BLaER1 (cell line): Measurements from ENCODE around the gene COBL.
A peak's percentile ranks its signal among the peaks of the same experiment; 100 is the strongest.

Experiments used
- H3K27ac ChIP-seq: shearing (Covaris generic); formaldehyde crosslinking; 2 replicates; pipeline ENCODE4 v1.8.1; 2022
- H3K27me3 ChIP-seq: shearing (Covaris generic); formaldehyde crosslinking; 2 replicates; pipeline ENCODE4 v1.8.1; 2022
- H3K36me3 ChIP-seq: shearing (Covaris generic); formaldehyde crosslinking; 2 replicates; pipeline ENCODE4 v1.8.1; 2022
- H3K4me1 ChIP-seq: shearing (Covaris generic); formaldehyde crosslinking; 2 replicates; pipeline ENCODE4 v1.8.1; 2022
- H3K4me2 ChIP-seq: shearing (Covaris generic); formaldehyde crosslinking; 2 replicates; pipeline ENCODE4 v1.8.1; 2022
- H3K4me3 ChIP-seq: shearing (Covaris generic); formaldehyde crosslinking; 2 replicates; pipeline ENCODE4 v1.8.1; 2022
- H3K9ac ChIP-seq: shearing (Covaris generic); formaldehyde crosslinking; 2 replicates; pipeline ENCODE4 v1.8.1; 2022
- H3K9me3 ChIP-seq: shearing (Covaris generic); formaldehyde crosslinking; 2 replicates; pipeline ENCODE4 v1.8.1; 2022
- H4K20me1 ChIP-seq: shearing (Covaris generic); formaldehyde crosslinking; 2 replicates; pipeline ENCODE4 v1.8.1; 2022
- Cebpa-rat ChIP-seq: shearing (Covaris generic); IDR thresholded peaks from 2 replicates; pipeline ENCODE4 v1.8.1; 2022

The COBL gene

DNA sequence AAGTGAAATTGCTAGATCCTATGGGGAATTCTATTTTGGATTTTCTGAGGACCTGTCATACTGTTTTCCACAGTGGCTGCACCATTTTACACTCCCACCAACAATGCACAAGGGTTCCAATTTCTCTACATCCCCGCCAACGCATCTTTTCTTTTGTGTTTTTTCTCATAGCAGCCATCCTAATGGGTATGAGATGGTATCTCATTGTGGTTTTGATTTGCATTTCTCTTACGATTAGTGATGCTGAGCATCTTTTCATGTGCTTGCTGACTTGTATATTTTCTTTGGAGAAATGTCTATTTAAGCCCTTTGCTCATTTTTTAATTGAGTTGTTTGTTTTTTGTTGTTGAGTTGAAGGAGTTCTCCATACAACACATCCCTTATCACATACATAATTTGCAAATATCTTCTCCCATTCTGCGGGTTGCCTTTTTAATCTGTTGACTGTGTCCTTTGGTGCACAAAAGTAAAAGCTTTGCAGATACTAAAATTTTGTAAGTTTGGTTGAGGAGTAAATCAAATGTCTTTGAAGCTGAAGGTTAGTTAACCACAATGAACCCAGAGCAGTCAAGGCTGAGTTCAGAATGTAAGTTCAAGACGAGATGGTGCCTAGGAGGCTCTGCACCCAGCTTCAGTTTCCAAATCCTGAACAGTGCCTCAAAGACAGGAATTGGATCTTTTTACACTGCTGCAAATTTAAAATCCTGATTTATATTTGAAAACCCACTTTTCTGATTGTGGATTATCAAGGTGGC lies 195.4 kb downstream of the COBL start:
- H3K27ac ChIP-seq, result no peak overlapping the region
- H3K4me3 ChIP-seq, result 0 out of 2 replicates have a peak overlapping the region, but pooled peaks have one; percentile 30
- no peak for TF ChIP-seq Cebpa-rat
- H3K9ac ChIP-seq, result no peak overlapping the region
- H3K4me1 ChIP-seq, result peaks cover 29% of the 10 kb centered on the region
- H3K9me3 ChIP-seq, result peaks cover 18% of the 10 kb centered on the region
- H3K4me2 ChIP-seq, result peak overlapping the region; percentile 77
- no peaks in the 10 kb centered on the region for H3K36me3 ChIP-seq
- H4K20me1 ChIP-seq, result no peaks in the 10 kb centered on the region
- H3K27me3 ChIP-seq, result no peaks in the 10 kb centered on the region

DNA sequence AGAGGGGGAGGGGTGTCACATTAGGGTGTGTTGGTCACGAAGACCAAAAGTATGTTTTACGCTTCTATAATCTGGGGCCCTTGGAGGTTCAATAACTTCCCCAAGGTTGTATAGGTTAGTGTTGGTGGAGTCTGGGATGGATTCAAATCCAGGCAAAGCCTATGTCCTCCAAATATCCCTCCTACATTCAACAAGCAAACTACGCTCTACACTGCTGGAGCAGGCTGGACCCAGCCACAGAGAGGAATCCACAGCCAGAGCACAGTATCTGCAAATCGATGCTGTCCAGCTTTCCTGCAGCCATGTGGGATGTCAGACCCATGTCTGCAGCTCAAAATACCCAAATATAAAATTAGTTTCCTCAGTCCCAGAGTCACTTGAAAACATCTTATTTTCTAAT lies 198.0 kb downstream of the COBL start:
- H4K20me1 ChIP-seq, result no peaks in the 10 kb centered on the region
- H3K4me1 ChIP-seq, result peaks cover 28% of the 10 kb centered on the region
- peaks cover 25% of the 10 kb centered on the region for H3K9me3 ChIP-seq
- no peaks in the 10 kb centered on the region for H3K27me3 ChIP-seq
- no peak for TF ChIP-seq Cebpa-rat
- H3K36me3 ChIP-seq, result no peaks in the 10 kb centered on the region
- no peak overlapping the region for H3K4me3 ChIP-seq
- no peak overlapping the region for H3K4me2 ChIP-seq
- no peak overlapping the region for H3K9ac ChIP-seq
- no peak overlapping the region for H3K27ac ChIP-seq

DNA sequence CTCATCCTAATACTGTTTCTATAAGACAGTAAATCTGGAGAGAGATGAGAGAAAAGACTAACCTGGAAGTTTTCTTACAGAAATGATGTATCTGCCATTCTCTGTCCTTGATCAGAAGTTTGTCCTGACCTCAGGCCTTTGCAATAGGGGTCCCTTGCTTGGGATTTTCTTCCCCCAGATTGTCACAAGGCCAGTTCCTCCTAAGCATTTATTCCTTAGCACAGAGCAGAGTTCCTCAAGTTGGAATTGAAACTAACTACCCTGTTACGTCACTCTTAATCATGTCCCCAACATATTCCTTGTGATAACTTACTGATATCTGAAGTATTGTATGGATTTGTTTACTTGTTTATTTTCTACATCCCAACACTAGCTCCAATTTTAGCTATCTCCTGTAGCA lies 202.1 kb downstream of the COBL start:
- Histone ChIP-seq H3K9ac (no peak overlapping the region), H3K4me3 (no peak overlapping the region), H3K9me3 (peaks cover 25% of the 10 kb centered on the region), H3K27me3 (no peaks in the 10 kb centered on the region), H3K36me3 (no peaks in the 10 kb centered on the region), H4K20me1 (no peaks in the 10 kb centered on the region), H3K27ac (no peak overlapping the region), H3K4me2 (no peak overlapping the region), H3K4me1 (no peaks in the 10 kb centered on the region)
- TF ChIP-seq Cebpa-rat, result no peak

DNA sequence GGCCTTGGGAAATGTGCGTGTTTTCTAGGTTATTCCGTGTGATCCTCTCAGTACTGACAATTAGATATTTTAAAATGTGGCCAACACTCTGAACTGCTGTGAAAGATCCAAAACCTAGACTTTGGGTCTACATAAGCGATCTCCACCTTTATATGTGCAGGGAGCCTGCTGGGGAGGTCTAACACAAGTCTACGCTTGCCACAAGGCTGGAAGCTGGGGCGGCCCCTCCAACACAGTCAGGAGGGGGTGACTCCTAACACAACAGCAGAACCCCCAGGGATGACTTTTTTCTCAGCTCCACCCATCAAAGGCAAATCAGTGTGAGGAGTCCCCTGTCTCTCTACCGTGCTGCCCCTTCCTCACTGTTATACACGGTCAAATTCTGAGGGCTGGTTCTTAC lies 202.6 kb downstream of the COBL start:
- H3K9me3 ChIP-seq, result peaks cover 25% of the 10 kb centered on the region
- H3K9ac ChIP-seq, result no peak overlapping the region
- H3K27ac ChIP-seq, result no peak overlapping the region
- no peaks in the 10 kb centered on the region for H3K27me3 ChIP-seq
- no peak overlapping the region for H3K4me2 ChIP-seq
- H3K36me3 ChIP-seq, result no peaks in the 10 kb centered on the region
- no peaks in the 10 kb centered on the region for H4K20me1 ChIP-seq
- no peak overlapping the region for H3K4me3 ChIP-seq
- no peaks in the 10 kb centered on the region for H3K4me1 ChIP-seq
- TF ChIP-seq Cebpa-rat, result no peak

DNA sequence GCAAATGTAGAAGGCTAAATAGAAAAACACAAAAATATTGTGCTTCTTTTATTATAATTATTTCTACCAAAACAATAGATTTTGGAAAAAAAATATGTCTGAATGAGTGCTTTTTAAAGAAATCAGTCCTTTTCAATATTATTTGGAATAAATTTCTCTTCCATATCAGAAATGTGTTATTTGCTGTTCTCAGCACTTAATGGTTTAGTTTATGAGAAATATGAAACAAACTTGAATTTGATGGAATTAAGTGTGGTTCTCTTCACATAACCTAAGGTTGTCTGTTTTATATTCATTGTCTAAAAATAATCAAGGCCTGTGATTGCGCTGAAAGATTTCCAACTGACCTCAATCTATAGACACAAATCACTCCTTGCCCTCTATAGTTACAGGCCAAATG lies 203.0 kb downstream of the COBL start:
- no peak for TF ChIP-seq Cebpa-rat
- H3K9me3 ChIP-seq, result peaks cover 25% of the 10 kb centered on the region
- no peaks in the 10 kb centered on the region for H3K4me1 ChIP-seq

DNA sequence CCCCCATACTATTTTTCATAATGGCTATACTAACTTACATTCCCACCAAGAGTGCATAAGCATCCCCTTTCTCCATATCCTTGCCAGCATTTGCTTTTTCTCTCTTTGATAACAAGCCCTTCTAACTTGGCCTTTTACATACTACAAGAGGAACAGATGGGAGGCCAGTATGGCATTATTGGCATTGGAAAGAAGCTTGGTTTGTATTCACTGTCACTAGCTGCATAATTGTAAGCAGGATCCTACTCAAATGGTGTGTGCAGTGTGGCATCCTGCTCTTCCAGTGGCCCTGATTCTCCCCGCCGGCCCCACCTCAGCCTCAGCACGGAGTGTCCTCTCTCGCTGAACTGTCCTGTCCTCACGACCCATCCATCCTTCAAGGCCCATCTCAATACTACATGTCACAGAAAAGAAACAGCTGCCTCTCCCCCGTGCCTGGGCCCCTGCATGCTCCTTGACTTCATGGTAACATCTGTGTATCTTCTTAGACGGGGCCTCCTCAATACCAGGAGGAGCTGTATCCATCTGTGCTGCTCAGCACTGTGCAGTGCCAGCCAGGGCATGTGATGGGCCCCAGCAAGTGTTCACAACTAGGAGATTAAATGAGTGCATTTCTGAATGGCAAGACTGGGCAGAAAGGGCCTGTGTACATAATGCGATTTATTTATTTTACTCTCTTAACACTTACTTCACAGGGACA lies 205.2 kb downstream of the COBL start:
- H3K27me3 ChIP-seq, result no peaks in the 10 kb centered on the region
- no peak for TF ChIP-seq Cebpa-rat

More for the DNA sequence above, 203.0 kb downstream of the COBL start:
- Histone ChIP-seq H3K27ac (no peak overlapping the region), H3K36me3 (no peaks in the 10 kb centered on the region), H4K20me1 (no peaks in the 10 kb centered on the region), H3K9ac (no peak overlapping the region), H3K4me3 (no peak overlapping the region), H3K27me3 (no peaks in the 10 kb centered on the region), H3K4me2 (no peak overlapping the region)

DNA sequence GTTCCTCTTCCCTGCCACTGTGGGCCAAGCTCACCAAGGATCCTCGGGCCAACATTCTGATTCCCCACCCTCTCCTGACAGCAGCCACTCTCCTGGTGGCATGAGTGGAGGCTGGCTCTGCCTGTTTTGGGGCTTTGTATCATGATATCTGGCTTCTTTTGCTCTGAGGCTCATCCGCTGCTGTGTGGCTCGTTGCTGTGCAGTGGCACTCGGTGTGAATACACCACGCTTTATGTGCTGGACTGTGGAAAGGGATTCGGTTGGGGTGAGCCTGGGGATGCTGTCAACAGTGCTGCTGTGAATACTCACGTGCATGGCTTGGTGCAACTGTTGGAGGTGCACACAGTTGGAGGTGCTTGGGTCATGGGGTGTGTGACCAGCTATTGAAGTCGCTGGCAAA lies 208.5 kb downstream of the COBL start:
- H3K4me3 ChIP-seq, result no peak overlapping the region
- H3K27me3 ChIP-seq, result no peaks in the 10 kb centered on the region
- H3K36me3 ChIP-seq, result no peaks in the 10 kb centered on the region
- no peaks in the 10 kb centered on the region for H3K9me3 ChIP-seq
- H3K27ac ChIP-seq, result 0 out of 2 replicates have a peak overlapping the region, but pooled peaks have one; percentile 11
- H3K4me1 ChIP-seq, result peaks cover 11% of the 10 kb centered on the region
- no peak for TF ChIP-seq Cebpa-rat
- peak overlapping the region; percentile 6; the same call in 1 of the 2 replicates for H3K4me2 ChIP-seq
- no peak overlapping the region for H3K9ac ChIP-seq
- H4K20me1 ChIP-seq, result no peaks in the 10 kb centered on the region

More for the DNA sequence above, 205.2 kb downstream of the COBL start:
- no peaks in the 10 kb centered on the region for H4K20me1 ChIP-seq
- peaks cover 7% of the 10 kb centered on the region; the same call in 1 of the 2 replicates for H3K9me3 ChIP-seq
- H3K9ac ChIP-seq, result no peak overlapping the region
- H3K4me1 ChIP-seq, result peaks cover 11% of the 10 kb centered on the region
- H3K4me3 ChIP-seq, result no peak overlapping the region
- H3K27ac ChIP-seq, result no peak overlapping the region
- no peak overlapping the region for H3K4me2 ChIP-seq
- no peaks in the 10 kb centered on the region for H3K36me3 ChIP-seq

DNA sequence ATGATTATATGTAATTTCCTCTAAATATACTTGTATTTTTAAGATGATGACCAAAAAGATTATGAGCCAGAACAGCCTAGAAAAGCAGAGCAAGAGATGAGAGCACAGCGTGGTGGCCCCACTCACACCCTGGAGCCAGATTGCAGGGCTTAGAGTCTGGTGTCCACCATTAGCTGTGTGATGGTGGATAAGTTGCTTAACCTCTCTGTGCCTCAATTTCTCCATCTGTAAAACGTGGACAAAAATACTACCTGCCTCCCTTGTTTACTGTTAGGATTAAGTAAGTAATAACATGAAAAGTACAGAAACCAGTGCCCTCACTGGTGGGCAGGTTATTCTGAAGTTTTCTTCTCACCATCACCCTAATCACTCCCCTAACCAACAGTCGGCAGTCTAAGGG lies 212.3 kb downstream of the COBL start:
- no peak overlapping the region for H3K27ac ChIP-seq
- H3K27me3 ChIP-seq, result no peaks in the 10 kb centered on the region
- H3K4me3 ChIP-seq, result no peak overlapping the region
- H3K4me1 ChIP-seq, result peaks cover 11% of the 10 kb centered on the region
- no peak overlapping the region for H3K4me2 ChIP-seq
- no peak overlapping the region for H3K9ac ChIP-seq
- no peaks in the 10 kb centered on the region for H3K9me3 ChIP-seq
- no peaks in the 10 kb centered on the region for H3K36me3 ChIP-seq
- no peaks in the 10 kb centered on the region for H4K20me1 ChIP-seq
- TF ChIP-seq Cebpa-rat, result no peak

DNA sequence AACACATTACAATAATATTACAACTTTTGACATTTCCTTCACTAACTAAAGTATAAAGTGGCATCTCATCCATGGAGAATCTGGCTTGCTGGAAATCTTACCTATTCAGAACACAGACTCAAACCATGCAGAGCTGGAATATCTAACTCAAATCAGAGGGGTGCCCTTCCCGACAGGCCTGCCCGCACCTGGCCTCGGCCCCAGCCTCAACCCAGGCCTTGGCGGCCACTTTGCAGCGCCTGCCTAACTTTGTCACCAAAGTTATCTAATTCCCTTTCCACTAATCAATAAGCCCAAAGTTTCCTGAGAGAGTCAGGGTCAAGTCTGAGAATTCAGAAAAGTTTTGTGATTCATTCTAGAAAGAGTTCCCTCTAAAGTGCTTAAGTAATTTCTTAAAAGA lies 212.9 kb downstream of the COBL start:
- Histone ChIP-seq H3K4me1 (peaks cover 11% of the 10 kb centered on the region), H3K4me2 (no peak overlapping the region), H3K9ac (no peak overlapping the region), H3K9me3 (0 out of 2 replicates have a peak, but pooled peaks cover 3% of the 10 kb centered on the region), H3K4me3 (no peak overlapping the region), H3K27ac (no peak overlapping the region), H3K36me3 (no peaks in the 10 kb centered on the region), H3K27me3 (no peaks in the 10 kb centered on the region), H4K20me1 (no peaks in the 10 kb centered on the region)
- no peak for TF ChIP-seq Cebpa-rat

DNA sequence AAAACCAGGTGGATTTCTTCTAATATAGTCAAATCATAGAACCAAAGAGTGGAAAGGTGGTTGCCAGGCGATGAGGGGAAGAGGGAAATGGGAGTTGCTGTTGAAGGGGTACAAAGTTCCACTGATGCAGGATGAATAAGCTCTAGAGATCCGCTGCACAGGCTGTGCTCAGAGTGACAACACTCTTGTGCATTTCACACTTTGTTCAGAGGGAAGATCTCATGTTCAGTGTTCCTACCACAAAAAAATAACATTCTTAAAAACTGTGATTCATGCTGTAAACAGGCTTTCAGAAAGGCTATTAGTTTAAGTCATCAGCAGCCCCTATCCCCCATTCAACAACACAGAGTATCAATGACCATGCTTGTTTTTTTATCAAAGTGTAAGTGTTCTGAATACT lies 213.8 kb downstream of the COBL start:
- H3K4me3 ChIP-seq, result no peak overlapping the region
- no peak overlapping the region for H3K4me2 ChIP-seq
- no peak overlapping the region for H3K9ac ChIP-seq
- H3K27me3 ChIP-seq, result no peaks in the 10 kb centered on the region
- peaks cover 4% of the 10 kb centered on the region for H3K4me1 ChIP-seq
- no peak for TF ChIP-seq Cebpa-rat
- H3K27ac ChIP-seq, result no peak overlapping the region
- H3K36me3 ChIP-seq, result no peaks in the 10 kb centered on the region
- no peaks in the 10 kb centered on the region for H4K20me1 ChIP-seq
- H3K9me3 ChIP-seq, result peaks cover 12% of the 10 kb centered on the region
